CD14-positive monocyte (primary cell): ENCODE measurements around the gene PANK2. TPM values are rescaled to one million over a fixed set of nuclear protein-coding genes. Genes with fewer than 3 reads are reported as not detected.
"Not testable (repeated sequence)": the region's sequence is repeated elsewhere in the genome, so short reads cannot be mapped to it uniquely, and the experiment has no call there.

Experiments used
- DNase-seq, 3 donors: peaks; one replicate each; pipeline ENCODE4 v3.0.0-alpha.2; 2011 to 2022
- H2AFZ ChIP-seq: 2 replicates; pipeline ENCODE4 v1.6.0; 2012; ENCODE audit warnings: mild to moderate bottlenecking, low read depth, low read length, inconsistent platforms; ENCODE audit not compliant: insufficient read depth, poor library complexity, severe bottlenecking
- H3K27ac ChIP-seq, 2 donors: 1 replicate in 1 of 2; 2 replicates in 1 of 2; pipeline ENCODE4 v1.5.1; 2012 to 2013; ENCODE audit warnings: low read length in 2 of 2, control low read depth in 1 of 2, inconsistent platforms in 1 of 2, low read depth in 1 of 2, mild to moderate bottlenecking in 1 of 2
- H3K27me3 ChIP-seq, 2 donors: one replicate each; pipeline versions ENCODE4 v1.6.0 to v1.6.1; 2011 to 2013; ENCODE audit warnings: low read length in 2 of 2; ENCODE audit not compliant: control insufficient read depth in 2 of 2, insufficient read depth in 2 of 2
- H3K36me3 ChIP-seq, 2 donors: replicated peaks in 1 of 2; 1 replicate in 1 of 2; 2 replicates in 1 of 2; pipeline versions ENCODE4 v1.5.1 to v1.6.1; 2012 to 2013; ENCODE audit warnings: low read length in 2 of 2, control low read depth in 1 of 2, inconsistent platforms in 1 of 2, mild to moderate bottlenecking in 1 of 2; ENCODE audit not compliant: insufficient read depth in 2 of 2, control insufficient read depth in 1 of 2
- H3K4me1 ChIP-seq, 2 donors: 1 replicate in 1 of 2; 2 replicates in 1 of 2; pipeline versions ENCODE4 v1.5.1 to v1.6.1; 2012 to 2013; ENCODE audit warnings: low read length in 2 of 2, control low read depth in 1 of 2, inconsistent platforms in 1 of 2, mild to moderate bottlenecking in 1 of 2, moderate library complexity in 1 of 2; ENCODE audit not compliant: insufficient read depth in 2 of 2, control insufficient read depth in 1 of 2
- H3K4me2 ChIP-seq: replicated peaks from 2 replicates; pipeline ENCODE3; 2012; ENCODE audit warnings: low read length, moderate library complexity, mild to moderate bottlenecking; ENCODE audit not compliant: poor library complexity, severe bottlenecking; ENCODE audit errors: extremely low read depth
- H3K4me3 ChIP-seq, 3 experiments: fragments of 200-600 bp in 1 of 3; sonication (generic) in 1 of 3; replicated peaks in 1 of 3; 1 replicate in 2 of 3; 2 replicates in 1 of 3; pipeline ENCODE4 v1.5.1; 2011 to 2013; ENCODE audit warnings: low read length in 3 of 3, mild to moderate bottlenecking in 3 of 3, control low read depth in 2 of 3, low read depth in 2 of 3, inconsistent platforms in 1 of 3, moderate library complexity in 1 of 3
- H3K79me2 ChIP-seq: 2 replicates; pipeline ENCODE4 v1.6.0; 2012; ENCODE audit warnings: mild to moderate bottlenecking, control low read depth, inconsistent platforms, low read length, moderate library complexity; ENCODE audit not compliant: insufficient read depth
- H3K9ac ChIP-seq: 2 replicates; pipeline ENCODE4 v1.6.0; 2017; ENCODE audit warnings: low read length, mild to moderate bottlenecking; ENCODE audit not compliant: insufficient read depth, poor library complexity, severe bottlenecking
- H3K9me3 ChIP-seq, 2 donors: replicated peaks in 1 of 2; 1 replicate in 1 of 2; 2 replicates in 1 of 2; pipeline versions ENCODE4 v1.5.1 to v1.6.1; 2012 to 2013; ENCODE audit warnings: low read length in 2 of 2, control low read depth in 1 of 2; ENCODE audit not compliant: control insufficient read depth in 1 of 2, insufficient read depth in 1 of 2
- H4K20me1 ChIP-seq: 2 replicates; pipeline ENCODE4 v1.6.0; 2012; ENCODE audit warnings: mild to moderate bottlenecking, low read length, control low read depth, moderate library complexity; ENCODE audit not compliant: insufficient read depth
- H3K27ac Mint-ChIP-seq, 7 donors: one replicate each; pipeline ENCODE4 v1.8.0; 2020; ENCODE audit warnings: mild to moderate bottlenecking in 7 of 7, mixed read lengths in 7 of 7, moderate library complexity in 6 of 7, inconsistent platforms in 2 of 7
- H3K27me3 Mint-ChIP-seq, 3 donors: one replicate each; pipeline ENCODE4 v1.8.0; 2021 to 2022; ENCODE audit warnings: low read depth in 3 of 3, mild to moderate bottlenecking in 3 of 3, mixed read lengths in 3 of 3, moderate library complexity in 3 of 3, inconsistent platforms in 1 of 3
- H3K36me3 Mint-ChIP-seq, 2 donors: one replicate each; pipeline ENCODE4 v1.8.0; 2020; ENCODE audit warnings: mixed read lengths in 2 of 2, inconsistent platforms in 1 of 2, mild to moderate bottlenecking in 1 of 2
- H3K4me1 Mint-ChIP-seq: one replicate; pipeline ENCODE4 v1.8.0; 2020; ENCODE audit warnings: mild to moderate bottlenecking, mixed read lengths
- H3K4me3 Mint-ChIP-seq, 2 donors: one replicate each; pipeline ENCODE4 v1.8.0; 2020; ENCODE audit warnings: mild to moderate bottlenecking in 2 of 2, mixed read lengths in 2 of 2, moderate library complexity in 1 of 2
- H3K9me3 Mint-ChIP-seq, 7 donors: one replicate each; pipeline ENCODE4 v1.8.0; 2020 to 2022; ENCODE audit warnings: mixed read lengths in 7 of 7, mild to moderate bottlenecking in 6 of 7, moderate library complexity in 6 of 7, inconsistent platforms in 2 of 7
- CTCF ChIP-seq: fragments of 200-600 bp; IDR thresholded peaks from one replicate; pipeline ENCODE4 v1.8.0; 2022; ENCODE audit warnings: antibody characterized with exemption, mild to moderate bottlenecking
- whole genome bisulfite sequencing: methylation state at CpG from one replicate; pipeline ENCODE4 v1.1.5; 2013; ENCODE audit warnings: missing lambda C conversion rate; ENCODE audit not compliant: insufficient coverage; 5-methylcytosine and 5-hydroxymethylcytosine counted together
- intact Hi-C, 2 donors: fragments of 100-400 bp; cut with micrococcal nuclease; formaldehyde crosslinking; loops; one replicate each; pipeline versions ENCODE4 v1.15.0 to v1.15.1; 2023
- polyA plus RNA-seq, 3 donors: library from polyadenylated mRNA; depleted of rRNA in 1 of 3; unstranded in 2 of 3; stranded (reverse) in 1 of 3; fragments of 300-500 nt in 2 of 3; fragments of >200 nt in 1 of 3; fragmentation: Illumina TruSeq in 2 of 3; gene quantifications; 1 replicate in 2 of 3; 2 replicates in 1 of 3; pipeline ENCODE4 v1.2.3, GENCODE V29; 2012 to 2021

PANK2 gene
- polyA plus RNA-seq, 3 donors: 36.8 to 65.7 (median 48.0) TPM

- Mint-ChIP-seq H3K9me3 (no peaks in the 10 kb centered on the region), H3K27ac (no peak overlapping the region), H3K36me3 (peaks cover 28 to 48% of the 10 kb centered on the region in 2 donors), H3K4me1 (peaks cover 29% of the 10 kb centered on the region), H3K4me3 (no peak overlapping the region), H3K27me3 (peaks cover 0 to 3% (median 0%) of the 10 kb centered on the region in 3 donors)
- Histone ChIP-seq H3K4me3 (no peak overlapping the region), H3K9ac (no peak overlapping the region), H4K20me1 (peaks cover 58% of the 10 kb centered on the region), H3K4me2 (no peak overlapping the region), H3K27me3 (no peaks in the 10 kb centered on the region), H3K4me1 (peaks cover 16 to 19% of the 10 kb centered on the region in 2 donors), H2AFZ (no peak overlapping the region), H3K27ac (peak overlapping the region in 1 of 2 donors; percentile 16), H3K9me3 (no peaks in the 10 kb centered on the region), H3K79me2 (peaks cover 37% of the 10 kb centered on the region), H3K36me3 (peaks cover 24 to 50% of the 10 kb centered on the region in 2 donors)
- no CpG with 5 or more reads among the region's 1 CpG for WGBS
- intact Hi-C loops: no loop called here
- DNase-seq: no peak
- no peak for TF ChIP-seq CTCF
Observed at GRCh38 chr20:3876000-3876399, 13.2 kb upstream of the PANK2 start.

- Histone ChIP-seq H4K20me1 (peaks cover 52% of the 10 kb centered on the region), H3K27ac (no peak overlapping the region), H3K4me1 (peaks cover 16 to 19% of the 10 kb centered on the region in 2 donors), H2AFZ (no peak overlapping the region), H3K4me2 (no peak overlapping the region), H3K36me3 (peaks cover 20 to 43% of the 10 kb centered on the region in 2 donors), H3K27me3 (no peaks in the 10 kb centered on the region), H3K9ac (no peak overlapping the region), H3K79me2 (peaks cover 34% of the 10 kb centered on the region), H3K9me3 (no peaks in the 10 kb centered on the region), H3K4me3 (no peak overlapping the region)
- Mint-ChIP-seq H3K27ac (no peak overlapping the region), H3K27me3 (peaks cover 0 to 3% (median 0%) of the 10 kb centered on the region in 3 donors), H3K36me3 (peaks cover 23 to 42% of the 10 kb centered on the region in 2 donors), H3K4me1 (peaks cover 29% of the 10 kb centered on the region), H3K9me3 (no peaks in the 10 kb centered on the region), H3K4me3 (no peak overlapping the region)
- no peak for TF ChIP-seq CTCF
- no peak for DNase-seq
- intact Hi-C loops: no loop called here
Observed at GRCh38 chr20:3876676-3877075, 12.5 kb upstream of the PANK2 start.

GRCh38 chr20:3878921-3879274 is 10.3 kb upstream of the PANK2 start:
- H3K27me3 ChIP-seq, H2AFZ ChIP-seq, H3K27me3 Mint-ChIP-seq, H3K27ac ChIP-seq, H3K4me2 ChIP-seq, H3K9me3 Mint-ChIP-seq, H3K9me3 ChIP-seq, DNase-seq, H3K4me3 Mint-ChIP-seq, H3K9ac ChIP-seq, intact Hi-C loops, H3K4me3 ChIP-seq: not testable (repeated sequence)
- Histone ChIP-seq H4K20me1 (peaks cover 38% of the 10 kb centered on the region), H3K79me2 (peaks cover 21% of the 10 kb centered on the region), H3K4me1 (peaks cover 16 to 19% of the 10 kb centered on the region in 2 donors), H3K36me3 (peaks cover 5 to 21% of the 10 kb centered on the region in 2 donors)
- no CpG with 5 or more reads among the region's 4 CpGs for WGBS
- peak overlapping the region in 3 of 7 donors; percentile 37 to 65 (median 38) for H3K27ac Mint-ChIP-seq
- H3K4me1 Mint-ChIP-seq: peaks cover 23% of the 10 kb centered on the region
- peaks cover 10 to 24% of the 10 kb centered on the region in 2 donors for H3K36me3 Mint-ChIP-seq
